ENCODE data around the gene DOC2A.
"Not testable (repeated sequence)": the region's sequence is repeated elsewhere in the genome, so short reads cannot be mapped to it uniquely, and the experiment has no call there.

DOC2A gene

DNA sequence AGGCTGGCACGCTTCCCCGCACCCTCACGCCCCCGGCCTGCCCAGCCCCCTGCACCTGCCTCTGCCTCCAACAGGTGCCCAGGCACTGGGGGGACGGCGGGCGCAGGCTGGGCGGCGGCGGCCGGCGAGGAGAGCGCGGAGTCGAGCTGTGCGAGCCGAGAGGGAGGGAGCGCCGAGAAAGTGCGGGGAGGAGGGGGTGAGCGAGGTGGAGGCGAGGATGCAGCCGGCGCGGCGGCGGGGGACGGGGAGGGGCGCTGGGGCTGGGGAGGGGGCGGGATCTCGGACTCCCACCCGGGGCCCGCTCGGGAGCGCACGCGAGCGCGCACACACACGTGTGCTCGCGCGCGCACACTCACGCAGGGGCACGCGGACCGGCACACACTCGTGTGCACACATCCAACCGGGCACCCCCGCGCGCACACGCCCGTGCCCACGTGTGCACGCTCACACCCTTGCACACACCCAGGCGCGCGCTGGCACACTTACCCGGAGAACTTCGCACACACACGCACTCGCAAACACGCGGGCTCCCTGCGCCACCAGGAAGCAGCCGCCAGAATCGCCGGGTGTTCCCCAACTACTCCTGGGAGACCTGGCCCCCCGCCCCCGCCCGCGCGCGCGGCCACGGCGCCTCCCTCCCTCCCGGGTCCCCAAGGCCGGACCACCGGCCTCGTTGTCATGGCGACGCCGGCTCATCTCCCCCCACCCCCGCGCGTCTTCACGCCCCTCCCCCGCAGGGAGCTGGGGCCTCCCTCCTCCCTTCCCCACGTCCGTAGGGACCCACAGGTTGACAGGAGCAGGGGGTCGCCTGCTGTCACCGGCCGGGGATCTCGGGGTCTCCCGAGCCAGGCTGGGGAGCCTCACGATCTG is at the start of gene DOC2A:
Gene DOC2A (minus strand): TSS at position 184 of the 870 bp plus-strand sequence. CDS start 805 bp downstream, outside the sequence.
- DNase-seq: no peak

DNA sequence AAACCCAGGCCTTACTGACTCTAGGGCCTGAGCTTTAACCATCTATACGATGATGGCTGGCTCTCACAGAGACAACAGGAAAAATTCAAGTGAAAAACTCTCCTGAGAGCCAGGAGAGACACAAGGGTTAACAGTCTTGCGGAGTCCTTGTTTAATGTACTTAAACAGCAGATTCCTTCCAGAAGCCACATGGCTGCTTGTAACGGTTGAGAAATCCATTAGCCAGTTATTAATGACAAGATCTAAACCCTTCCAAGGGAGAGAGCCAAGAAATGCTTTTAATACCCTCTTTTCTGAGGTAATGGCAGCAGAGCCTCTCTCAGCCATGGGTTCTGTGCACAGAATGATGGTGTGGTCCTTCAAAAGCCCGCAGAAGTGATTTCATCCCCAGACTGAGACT is 49.5 kb upstream of the DOC2A start:
- no peak for DNase-seq

DNA sequence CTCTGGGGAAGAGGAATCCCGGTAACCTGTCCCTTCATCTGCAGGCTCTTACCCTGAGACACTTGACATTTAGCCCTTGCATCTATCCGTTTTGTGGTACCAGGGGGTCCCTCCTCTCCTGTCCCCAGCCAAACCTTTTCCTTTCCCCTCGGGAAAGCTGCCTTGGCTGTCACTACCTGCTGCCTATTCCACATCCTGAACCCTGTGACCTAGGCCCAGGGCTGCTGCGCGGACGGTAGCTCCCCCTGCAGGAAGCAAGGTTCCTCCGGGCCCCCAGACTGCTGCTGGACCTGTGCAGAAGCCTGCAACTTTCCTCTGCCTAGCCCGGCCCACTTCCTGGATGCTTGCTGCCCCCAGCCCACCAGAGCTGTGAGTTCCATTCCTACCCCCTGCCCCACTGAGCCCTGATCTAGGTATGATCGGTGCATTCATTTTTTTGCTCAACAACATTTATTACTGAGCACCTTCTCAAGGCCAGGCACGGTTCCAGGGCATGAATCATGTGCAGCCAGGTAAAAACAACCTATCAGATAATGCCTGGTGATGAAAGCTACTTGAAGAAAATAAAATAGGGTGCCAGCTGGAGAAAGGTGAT is 44.2 kb upstream of the DOC2A start:
- DNase-seq: peak; percentile 47

DNA sequence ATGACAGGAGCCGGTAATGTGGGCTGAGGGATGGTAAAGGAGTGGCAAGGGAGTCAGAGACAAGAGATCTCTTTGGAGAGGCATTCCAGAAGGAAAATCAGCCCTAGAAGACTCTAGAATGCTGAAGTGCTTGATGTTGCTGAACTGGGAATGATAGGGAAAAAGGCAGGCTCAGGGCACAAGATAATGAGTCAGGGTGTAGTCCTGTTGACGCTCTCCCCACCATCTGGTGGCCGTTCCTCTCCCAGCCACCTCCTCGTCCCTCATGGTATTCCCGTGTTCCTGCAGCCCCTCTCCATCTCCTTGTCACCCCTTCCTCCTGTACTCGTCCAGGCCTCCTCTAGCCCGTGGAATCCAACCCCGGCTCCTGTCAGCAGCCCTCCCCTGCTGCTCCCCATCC is 43.6 kb upstream of the DOC2A start:
- DNase-seq: no peak

DNA sequence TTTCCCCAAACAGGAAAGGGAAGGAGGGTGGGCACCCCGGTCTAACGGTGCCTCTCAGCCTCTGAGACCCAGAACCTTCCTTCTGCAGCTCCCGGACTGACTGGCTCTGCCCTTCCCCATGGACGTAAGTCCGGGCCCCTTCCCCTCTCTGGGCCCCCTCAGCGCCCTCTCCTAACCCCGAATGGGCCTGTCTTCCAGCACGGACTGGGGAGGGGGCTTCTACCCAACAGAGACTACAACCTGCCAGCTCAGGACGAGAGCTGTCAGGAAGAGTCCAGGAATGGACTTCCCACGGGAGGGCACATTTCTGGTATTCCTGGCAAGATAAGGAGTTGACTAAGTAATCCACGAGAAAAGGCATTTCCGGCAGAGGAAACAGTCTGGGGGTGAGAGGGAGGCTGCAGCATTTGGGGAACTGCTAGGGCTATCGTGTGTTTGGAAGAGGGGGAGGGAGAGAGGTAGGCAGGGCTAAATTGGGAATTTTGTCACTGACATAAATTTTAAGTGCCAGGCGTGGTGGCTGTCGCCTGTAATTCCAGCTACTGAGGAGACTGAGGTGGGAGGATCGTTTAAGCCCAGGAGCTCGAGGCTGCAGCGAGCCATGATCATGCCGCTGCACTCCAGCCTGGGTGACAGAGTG is 42.7 kb upstream of the DOC2A start:
- peak; percentile 47 for DNase-seq

DNA sequence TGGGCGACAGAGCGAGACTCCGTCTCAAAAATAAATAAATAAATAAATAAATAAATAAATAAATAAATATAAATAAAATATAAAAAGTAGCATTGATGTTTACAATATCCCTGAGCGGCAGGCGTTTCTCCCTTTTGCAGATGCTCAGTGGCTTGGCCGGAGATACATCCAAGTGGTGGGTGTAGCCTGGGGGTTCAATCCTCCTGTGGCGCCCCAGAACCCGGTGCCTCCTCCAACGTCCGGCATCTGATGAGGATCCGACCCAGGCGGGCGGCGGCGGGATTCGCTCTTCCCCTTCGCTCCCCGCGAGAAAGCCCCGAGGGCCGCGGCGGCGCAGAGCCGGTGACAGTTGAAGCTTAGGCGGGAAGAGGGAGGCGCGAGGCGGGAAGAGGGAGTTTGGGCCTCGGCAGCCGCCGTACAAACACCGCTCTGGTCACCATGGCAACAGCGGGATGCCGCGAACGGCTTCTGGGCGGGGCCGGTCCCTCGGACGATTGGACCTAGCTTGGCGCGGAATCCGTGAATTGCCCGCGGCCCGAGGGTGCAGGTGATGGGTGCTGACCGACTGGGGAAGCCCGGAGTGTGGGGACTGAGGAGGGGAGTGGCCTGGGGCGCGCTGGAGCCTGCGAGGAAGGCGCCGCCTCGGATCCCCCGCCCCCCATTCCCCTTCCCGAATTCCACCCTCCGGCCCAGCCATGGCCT is 42.0 kb upstream of the DOC2A start:
- peak; percentile 96 for DNase-seq

DNA sequence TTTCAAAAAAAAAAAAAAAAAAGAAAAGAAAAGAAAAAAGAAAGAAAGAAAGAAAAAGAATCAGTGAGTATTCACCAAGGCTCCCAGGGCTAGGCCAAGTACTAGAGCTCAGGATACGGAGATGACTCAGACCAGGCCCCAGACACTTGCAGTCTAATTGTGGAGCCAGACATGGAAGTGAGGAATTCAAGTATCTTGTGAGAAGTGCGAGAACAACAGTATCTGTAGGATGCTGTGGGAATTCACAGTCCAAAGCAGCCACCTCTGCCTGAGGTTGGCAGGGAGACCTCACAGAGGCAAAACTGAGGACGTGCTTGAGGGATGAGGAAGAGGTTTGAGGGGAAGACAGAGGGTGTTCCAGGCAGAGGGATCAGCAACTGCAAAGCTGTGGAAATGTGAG is 40.7 kb upstream of the DOC2A start:
- DNase-seq: no peak

DNA sequence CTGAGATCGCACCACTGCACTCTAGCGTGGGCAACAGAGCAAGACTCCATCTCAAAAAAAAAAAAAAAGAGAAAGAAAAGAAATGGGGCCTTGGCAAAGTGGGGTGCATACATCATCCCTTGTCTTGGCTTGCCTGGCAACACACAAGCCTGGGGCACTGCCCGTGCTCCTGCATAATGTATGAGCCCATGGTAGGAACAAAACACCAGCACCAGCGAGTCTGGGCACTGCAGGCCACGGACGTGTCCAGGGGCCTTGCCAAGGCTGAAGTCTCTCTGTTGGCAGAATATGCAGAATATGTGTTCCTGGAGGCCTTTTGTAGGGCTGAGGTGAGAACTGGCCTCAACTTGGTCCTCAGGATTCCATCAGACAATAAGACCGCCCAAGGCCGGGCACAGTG is 39.0 kb upstream of the DOC2A start:
- DNase-seq: no peak

DNA sequence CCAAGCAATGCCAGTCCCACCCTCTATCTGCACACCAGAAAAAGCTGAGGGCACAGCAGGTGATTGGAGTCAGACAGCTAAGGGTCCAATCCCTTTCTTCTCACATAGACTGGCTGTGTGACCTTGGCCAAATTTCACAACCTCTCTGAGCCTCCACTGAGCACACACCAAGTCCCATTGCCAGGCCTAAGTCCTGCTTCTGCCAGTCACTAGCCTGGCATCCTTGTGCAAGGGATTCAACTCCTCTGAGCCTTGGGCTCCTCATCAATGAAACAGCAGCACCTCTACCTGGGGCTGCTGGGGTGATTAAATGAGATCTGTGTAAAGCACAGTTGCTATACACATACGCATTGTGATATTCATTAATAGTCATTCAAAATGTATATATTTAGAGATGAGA is 35.8 kb upstream of the DOC2A start:
- no peak for DNase-seq

DNA sequence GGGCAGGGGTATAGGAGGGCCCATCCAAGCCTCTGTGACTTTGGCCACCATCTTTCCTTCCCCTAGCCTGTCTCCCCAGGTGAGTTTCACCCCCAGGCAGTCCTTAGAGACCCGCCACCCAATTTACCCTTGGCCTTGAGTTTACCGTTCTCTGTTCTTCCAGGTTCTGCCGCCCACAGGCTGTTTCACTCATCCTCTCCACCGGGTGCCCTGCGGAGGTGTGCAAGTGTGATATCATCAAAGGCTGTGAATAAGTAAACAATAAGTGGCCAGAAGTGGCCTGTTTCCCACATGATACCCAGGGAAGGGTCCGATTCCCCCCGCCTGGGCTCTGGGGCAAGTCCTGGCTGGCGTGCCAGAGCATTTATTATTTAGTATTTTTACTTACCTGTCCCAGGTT is 35.4 kb upstream of the DOC2A start:
- DNase-seq: no peak

DNA sequence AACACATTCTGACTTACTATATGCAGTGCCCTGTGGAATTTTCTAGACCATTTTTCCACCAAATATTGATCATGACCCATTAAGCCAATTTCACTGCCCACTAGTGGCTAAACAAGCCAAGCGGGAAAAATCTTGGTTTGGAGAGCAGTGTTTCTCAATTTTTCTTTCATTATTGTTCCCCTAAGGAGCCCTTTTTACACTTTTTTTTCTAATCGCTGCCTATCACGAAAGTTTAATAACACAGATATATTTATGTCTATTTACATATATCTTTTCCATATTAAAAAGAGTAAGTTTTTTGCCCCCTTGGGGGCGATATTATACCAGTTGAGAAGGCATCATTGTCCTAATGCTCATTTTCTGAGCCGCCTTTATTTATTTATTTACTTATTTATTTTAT is 31.0 kb upstream of the DOC2A start:
- peak; percentile 81 for DNase-seq

DNA sequence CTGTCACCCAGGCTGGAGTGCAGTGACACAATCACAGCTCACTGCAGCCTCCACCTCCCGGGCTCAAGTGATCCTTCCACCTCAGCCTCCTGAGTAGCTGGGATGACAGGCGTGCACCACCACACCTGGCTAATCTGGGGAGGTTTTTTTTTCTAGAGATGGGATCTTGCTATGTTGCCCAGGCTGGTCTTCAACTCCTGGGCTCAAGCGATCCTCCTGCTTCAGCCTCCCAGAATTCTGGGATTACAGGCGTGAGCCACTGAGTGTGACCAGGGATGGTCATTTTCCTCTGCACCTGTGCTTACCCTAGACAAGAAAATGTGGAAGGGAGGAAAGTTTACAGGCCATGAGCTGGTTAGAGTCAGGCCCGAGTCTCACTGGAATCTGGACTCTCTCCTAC is 29.9 kb upstream of the DOC2A start:
- DNase-seq: not testable (repeated sequence)

DNA sequence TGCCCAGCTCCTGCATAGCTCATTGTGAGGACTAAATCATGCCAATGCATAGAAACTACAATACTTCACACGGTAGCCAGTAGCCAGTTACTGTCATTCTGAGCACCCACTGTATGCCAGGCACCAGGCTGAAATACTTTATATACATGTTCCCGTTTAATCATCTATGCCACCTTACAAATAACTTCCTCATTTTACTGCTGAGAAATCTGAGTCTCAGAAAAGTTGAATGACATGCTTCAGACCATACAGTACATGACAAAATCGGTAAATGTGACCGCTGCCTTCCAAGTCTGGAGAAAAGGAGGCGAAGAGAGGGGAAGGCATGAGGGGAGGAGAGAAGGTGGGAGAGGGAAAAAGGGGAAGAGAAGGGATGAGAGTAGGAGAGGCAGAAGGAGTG is 29.4 kb upstream of the DOC2A start:
- DNase-seq: peak; percentile 62

DNA sequence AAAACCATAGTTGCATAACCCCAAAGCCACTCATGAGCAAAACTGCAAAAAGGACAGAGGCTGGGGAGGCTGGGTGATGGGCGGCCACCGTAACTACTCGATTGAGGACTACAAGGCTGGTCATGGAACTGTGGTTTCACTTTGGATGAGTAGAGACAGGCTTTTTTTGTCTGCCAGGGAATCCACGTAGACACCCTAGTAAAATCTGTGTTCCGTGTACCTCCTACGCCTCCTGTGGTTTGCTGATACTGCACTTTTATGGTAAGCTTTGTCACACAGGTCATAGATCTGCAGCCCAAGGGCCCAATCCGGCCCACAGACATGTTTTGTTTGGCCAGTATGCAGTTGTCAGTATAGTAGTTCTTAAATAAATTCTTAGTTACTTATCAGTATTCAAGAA is 22.4 kb upstream of the DOC2A start:
- DNase-seq: peak; percentile 85

DNA sequence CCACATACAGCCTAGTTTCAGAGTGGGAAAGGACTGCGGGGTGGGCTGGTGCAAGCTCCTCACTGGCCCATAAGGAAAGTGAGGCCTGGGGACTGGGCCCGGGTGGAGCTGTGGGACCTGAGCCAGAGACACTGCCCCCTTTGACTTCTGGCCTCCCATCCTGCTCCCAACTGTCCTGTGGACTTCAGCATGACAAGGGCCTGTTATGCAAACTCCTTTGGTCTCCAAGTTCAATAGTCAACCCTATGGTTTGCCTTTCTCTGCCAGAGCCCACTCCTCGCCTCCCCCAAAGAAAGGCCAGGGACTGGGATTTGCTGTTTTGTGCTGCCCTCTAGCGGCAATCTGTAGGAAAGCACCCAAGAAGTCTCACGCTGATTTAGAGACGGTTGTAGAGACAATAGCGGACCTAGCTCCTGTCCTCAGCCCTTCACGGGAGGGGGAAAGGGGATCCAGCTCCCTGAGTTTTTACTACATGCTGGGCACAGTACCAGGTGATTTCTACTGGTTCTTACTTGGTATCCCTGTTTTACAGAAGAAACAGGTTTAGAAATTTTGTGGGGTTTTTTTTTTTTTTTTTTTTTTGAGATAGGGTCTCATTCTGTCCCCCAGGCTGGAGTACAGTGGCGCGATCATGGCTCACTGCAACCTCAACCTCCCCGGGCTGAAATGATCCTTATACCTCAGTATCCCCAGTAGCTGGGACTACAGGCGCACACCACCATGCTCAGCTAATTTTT is 21.4 kb upstream of the DOC2A start:
- peak; percentile 89 for DNase-seq

DNA sequence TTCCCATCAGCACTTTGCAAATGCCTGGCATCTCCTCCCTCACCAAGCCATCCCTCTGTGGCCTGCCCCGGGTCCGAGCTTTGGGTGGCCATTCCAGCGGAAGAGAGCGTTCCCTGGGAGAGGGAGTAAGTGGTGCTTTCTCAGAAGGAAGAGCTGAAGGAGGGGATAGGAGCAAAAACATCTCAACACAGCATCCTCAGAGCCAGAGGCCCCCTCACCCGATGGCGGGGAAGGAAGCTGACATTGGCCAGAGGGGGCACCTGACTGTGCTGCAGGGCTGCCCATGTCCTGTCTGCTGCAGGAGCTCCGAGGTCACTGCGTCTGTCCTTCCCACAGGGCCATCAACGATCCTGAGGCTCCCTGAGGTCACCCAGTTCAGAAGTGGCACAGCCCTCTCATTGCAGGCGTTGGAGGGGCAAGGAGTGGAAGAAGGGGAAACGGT is 20.7 kb upstream of the DOC2A start:
- DNase-seq: no peak

DNA sequence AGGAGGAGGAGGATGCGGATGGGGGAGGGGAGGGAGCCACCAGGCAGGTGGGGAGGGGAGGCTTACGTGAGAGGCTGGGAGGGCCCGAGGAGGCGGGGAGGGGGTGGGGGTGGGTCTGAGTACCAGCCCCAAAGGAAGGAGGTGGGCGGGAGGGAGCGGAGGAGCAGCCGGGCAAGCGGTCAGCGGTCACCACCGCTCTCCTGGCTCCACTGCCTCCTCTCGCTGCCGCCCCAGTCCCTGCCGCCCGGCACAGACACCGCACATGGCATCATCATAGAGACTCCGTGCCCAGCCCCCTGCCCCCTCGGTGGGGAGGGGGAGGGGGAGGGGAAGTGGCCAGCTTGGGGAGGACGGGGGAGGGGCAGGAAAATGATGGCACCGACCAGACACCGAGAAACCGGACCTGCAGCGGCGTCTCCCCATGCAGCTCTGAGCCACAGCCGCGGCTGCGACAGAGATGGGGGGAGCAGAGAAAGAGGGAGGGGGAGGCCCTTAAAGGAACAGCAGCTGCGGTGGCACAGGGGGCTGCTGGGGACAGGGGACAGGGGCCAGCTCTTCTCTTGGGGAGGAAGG is 20.1 kb upstream of the DOC2A start, which contains the start of gene TLCD3B:
Gene TLCD3B (minus strand): TSS at position 431 of the 573 bp plus-strand sequence. CDS start 744 bp downstream, outside the sequence.
- no peak for DNase-seq

DNA sequence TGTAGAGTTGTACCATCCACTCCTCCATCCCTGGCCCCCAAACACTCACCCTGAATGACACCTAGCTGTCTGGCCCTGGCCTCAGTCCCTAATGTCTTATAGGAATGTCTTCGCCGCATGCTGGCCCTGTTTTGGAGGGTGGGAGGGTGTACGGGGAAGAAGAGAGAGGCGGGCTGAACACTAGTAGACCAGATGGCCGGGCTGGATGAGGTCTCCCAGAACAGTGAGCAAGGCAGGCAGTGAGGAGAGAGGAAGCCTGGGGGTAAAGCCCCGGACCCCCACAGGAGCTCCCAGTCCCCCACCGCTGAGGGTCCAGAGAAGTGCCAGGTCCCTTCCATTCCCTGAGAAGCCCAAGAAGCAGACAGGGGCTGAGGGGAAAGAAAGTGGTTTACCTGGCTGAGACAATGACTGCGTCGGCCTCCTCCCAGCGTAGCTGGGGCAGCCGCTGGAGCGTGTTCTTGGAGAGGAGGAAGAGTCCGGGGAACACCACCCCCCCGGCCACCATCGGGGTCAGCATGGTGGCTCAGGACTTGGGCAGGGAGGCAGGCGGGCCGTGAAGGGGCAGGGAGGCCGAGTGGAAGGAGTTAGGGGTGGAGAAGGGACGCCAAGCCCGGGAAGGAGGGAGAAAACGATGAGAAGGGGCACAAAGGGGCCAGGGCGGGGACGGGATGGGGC is 19.3 kb upstream of the DOC2A start:
- DNase-seq: no peak

DNA sequence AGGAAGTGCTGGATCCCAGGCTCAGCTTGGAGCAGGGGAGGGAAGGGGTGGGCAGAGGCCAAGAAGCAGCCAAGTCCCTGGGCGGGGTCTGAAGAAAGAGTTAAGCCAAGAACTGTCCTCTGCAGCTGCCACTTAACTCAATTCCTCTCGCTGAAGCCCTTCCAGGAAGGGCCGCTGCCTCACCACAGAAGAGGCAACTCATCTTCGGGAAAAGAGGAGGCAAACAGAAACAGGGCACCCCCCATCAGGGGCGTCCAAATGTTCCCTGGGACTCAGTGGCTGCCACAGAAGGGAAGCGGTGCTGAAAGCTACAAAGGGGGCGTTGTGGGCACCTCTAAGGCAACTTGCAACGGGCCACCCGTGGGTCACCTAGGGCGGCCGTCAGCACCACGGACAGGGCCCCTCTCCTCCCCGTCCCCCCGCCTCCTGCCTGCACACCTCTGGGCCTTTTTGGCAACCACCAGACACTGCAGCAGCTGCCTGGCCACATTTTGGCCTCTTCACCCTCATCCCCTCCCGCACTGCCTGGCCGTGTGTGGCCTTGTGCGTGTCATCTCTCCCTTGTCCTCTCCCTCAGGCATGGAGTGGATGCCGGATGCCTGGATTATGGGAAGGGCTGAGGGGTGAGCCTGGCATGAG is 17.7 kb upstream of the DOC2A start:
- DNase-seq: peak; percentile 36

DNA sequence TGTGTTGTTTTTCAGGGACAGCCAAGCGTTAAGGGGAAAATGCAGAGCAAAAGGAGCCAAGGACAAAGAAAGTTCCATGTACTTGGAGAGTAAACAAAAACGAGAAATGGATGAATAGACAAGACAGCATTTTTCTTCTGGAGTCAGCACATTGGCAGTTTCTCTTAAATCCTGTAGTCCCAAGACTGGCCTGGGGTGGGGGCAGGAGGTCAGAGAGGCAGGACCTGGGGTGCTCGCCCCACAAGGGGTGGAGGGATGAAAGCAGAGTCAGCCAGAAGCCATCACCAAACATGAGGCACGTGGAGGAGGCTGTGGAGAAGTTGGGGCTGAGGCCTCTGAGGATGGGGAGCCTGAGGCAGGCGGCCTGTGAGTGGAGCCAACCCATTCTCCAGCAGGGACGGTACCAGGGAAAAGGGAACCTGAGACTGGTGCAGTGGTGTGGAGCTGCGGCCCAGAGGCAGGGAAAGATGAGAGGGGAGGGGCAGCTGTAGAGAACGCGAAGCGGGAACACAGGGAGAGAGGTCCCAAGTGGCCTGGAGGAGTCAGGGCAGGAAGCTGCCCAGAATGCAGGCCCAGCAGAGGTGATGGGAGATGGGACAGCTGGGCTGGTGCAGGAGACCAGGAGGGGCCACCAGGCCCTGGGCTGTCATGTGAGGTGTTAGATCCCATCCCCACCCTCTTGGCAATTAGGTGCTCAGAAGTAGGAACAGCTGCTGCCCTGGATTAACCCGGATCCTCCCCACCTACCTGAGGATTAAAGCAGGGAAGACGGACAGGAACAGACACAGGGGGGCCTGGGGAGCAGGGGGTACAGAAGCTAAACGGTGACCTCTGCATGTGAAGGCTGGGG is 17.0 kb upstream of the DOC2A start:
- no peak for DNase-seq
